ENCODE measurements around the gene KRIT1.
"Not testable (repeated sequence)": the region's sequence is repeated elsewhere in the genome, so short reads cannot be mapped to it uniquely, and the experiment has no call there.

Gene KRIT1

DNA sequence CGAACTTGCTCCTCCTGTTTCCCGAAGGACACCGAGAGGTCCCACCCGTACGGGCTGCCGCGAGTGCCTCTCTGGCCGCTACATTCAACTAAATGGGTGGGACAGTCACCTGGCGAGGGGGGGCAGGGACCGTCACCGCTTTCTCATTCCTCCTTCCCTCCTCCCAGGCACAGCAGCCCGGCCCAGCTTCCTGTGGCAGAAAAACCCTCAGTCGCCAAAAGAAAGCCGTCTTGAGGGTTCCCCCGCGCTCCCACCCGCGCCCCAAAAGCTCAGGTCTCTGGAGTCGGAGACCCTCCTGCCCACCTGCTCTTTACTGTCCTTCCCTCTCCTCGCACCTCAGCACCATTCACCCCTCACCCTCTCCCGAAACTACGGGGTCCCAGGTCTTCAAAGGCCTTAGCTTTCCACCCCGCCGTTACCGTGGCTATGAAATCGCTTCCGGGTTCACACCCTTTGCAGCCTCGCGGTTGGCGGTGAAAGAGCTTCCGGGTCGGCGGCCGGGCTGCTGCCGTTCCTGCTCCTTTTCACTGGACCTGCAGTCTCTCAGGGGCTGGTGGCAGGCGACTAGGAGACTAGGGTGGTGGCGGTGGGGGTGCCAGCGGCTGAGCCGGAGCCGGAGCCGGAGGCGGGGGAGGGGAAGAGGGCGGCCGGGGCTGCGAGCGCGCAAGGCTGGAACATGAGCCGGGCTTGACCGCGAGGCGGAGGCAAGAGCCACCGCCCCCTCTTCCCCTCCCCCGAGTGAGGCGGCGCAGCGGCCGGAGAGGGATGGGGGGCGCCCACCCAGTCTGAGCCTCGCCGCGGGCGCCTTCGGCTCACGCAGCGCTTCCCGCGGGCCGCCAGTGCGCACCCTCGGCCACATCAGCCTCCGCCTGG lies at the start of gene KRIT1, which contains the start of gene ANKIB1:
Gene KRIT1 (minus strand): TSS at position 428 of the 873 bp plus-strand sequence. CDS start 3,779 bp downstream, outside the sequence.
Gene ANKIB1 (plus strand): TSS at position 488 of the 873 bp plus-strand sequence. CDS start 49,005 bp downstream, outside the sequence.
- peak; percentile 92 for DNase-seq

DNA sequence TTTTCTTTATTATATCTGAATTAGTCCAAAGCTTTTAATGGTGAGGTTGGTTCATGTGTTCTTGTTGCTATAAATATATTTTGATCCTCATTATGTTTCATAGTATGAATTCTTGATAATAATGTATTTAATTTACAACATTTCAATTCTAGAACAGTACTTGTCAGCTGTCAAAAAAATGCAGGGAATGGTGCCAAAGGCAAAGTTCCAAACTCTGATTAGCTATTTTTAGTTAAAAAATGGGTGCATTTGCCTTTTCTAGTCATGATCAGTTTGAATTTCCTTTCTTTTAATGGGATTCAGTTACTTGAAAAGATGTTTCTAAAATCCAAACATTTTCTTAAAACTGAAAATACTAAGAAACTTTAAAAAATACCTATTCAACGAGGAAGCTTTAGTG lies 49.7 kb upstream of the KRIT1 start:
- DNase-seq = no peak

GRCh38 chr7:92293896-92294590 lies 48.3 kb upstream of the KRIT1 start:
- no peak for DNase-seq

GRCh38 chr7:92292981-92293380 lies 47.3 kb upstream of the KRIT1 start:
- no peak for DNase-seq

DNA sequence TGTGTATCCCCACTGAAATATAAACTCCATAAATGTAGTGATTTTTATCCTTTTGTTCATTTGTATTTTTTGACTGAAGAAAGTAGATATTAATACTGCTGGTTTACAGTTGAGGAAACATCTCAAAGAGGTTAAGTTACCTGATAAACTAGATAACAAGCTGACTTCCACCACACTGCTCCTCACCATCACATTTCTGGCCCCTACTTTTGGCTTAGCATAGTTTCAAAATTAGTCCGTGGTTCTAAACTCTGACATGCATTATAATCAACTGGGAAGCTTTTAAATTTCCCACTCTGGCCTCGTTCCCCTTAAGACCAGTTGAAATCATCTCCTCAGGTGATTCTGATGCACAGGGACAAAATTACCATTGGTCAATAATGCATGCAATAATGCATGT lies 43.6 kb upstream of the KRIT1 start:
- no peak for DNase-seq

GRCh38 chr7:92282930-92283329 lies 37.2 kb upstream of the KRIT1 start:
- DNase-seq = no peak

DNA sequence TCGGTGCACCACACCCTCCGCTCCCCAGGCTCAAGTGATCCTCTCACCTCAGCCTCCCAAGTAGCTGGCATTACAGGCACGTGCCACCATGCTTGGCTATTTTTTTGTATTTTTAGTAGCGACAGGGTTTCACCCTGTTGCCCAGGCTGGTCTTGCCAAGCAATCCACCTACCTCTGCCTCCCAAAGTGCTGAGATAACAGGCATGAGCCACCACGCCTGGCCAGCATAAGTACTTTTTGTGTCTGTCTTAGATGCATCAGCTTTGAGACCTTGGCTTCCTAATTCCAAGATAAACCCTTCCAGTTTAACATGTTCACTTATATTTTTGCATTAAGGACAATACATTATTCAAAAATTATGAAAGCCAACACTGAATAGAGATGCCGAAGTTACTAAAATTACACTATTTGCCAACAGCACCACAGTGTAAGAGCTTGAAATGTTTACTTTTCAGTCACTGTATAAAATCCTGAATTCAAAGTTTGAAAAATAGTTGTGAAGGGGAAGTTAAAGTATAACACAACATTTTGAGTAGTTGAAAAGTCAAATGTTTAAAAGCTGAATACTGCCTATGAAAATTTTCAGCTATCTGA lies 36.6 kb upstream of the KRIT1 start:
- no peak for DNase-seq

DNA sequence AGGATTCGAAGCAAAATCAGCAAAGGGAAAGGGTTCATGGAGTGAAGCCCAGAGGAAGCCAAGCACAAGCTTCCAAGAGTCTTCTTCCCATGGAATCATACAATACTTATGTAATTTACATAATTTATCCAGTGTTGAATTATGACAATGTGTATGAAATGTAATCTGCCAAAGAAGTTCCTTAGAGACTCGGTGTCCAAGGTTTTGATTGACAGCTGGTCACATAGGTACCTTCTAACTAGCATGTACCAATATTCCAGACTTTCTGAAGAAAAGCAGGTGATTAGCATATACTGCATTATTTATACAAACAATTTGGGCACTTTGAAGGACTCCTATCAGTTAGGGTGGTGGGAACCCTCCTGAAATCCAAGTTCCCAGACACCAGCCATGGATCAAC lies 35.3 kb upstream of the KRIT1 start:
- DNase-seq = no peak

GRCh38 chr7:92279396-92280031 lies 33.8 kb upstream of the KRIT1 start:
- no peak for DNase-seq

DNA sequence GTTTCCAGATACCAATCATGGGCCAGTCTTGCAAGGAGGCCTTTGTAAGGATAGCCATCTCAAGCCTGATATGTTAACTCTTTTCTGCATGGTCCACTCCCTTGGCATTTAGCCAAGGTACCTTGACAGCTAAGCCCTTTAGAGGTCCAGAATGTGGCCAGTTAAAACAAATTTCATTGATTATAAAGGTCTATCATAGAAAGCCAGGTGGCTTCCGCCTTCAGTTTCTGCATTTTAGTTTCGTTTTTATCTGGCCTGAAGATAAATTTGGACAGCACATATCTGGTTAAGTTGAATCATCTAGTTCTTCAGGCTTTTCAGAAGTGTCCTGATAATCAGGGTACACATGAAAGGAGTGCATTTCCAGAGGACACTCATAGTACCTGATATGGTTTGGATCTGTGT lies 30.7 kb upstream of the KRIT1 start:
- no peak for DNase-seq

GRCh38 chr7:92275327-92275726 lies 29.6 kb upstream of the KRIT1 start:
- no peak for DNase-seq

DNA sequence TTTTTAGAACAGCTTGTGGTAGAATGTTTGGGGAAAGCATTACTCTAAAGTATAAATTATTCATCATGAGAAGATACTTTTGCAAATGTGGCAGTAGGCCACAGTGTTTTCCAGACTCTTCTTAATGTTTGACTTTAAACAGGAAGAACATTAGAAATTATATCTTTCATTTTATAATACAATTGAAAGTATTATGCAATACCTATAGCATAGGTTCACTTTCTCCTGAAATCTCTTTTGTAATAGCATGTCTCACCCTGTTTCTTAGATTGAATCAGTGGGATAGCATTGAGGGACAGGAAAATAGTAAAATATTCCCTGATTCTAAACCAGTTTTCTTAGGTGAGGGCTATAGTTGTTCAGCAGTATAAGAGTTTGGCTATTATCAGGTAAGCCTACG lies 23.2 kb upstream of the KRIT1 start:
- no peak for DNase-seq

- DNase-seq = no peak
Measured at GRCh38 chr7:92266415-92267241, 20.9 kb upstream of the KRIT1 start.

DNA sequence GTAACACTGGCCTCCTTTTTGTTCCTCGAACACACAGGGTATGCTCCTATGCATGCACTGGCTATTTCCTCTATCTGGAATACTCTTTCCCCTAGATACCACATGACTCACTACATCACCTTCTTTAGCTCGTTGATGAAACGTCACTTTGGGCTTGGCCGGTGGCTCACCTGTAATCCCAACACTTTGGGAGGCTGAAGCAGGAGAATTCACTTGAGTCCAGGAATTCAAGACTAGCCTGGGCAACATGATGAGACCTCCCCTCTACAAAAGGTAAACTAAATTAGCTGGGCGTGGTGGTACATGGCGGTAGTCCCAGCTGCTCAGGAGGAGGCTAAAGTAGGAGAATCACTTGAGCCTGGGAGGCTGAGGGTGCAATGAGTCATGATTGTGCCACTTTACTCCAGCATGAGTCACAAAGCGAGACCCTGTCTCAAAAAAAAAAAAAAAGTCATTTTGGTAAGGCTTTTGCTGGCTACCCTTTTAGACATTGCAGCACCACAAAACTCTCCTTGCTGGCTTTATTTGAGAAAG lies 14.6 kb upstream of the KRIT1 start:
- DNase-seq = no peak

DNA sequence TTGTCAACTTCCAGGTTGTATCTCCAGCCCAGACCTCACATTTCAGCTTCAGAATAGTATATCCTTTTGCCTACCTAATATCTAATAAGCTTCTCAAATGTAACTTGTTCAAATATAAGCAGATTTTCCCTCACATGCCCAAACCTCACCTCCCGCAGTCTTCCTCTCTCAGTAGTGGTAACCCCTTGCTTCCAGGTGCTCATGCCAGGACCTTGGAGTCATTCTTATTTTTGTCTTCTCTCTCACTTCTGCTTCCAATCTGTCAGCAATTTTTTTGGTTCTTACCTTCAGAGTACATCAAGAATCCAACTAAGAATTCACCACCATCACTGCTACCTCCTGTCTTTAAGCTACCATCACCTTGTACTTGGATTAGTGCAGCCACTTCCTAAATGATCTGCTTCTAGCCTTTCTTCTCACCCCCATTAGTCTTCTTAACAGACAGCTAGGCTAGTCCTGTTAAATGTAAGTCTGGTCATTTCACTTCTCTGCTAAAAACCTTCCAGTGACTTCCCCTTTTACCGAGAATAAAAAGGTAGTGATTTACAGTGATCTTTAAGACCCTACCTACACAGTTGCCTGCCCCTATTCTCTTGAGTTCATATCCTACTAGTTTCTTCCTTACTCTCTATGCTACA lies 14.0 kb upstream of the KRIT1 start:
- no peak for DNase-seq

- DNase-seq = no peak
Measured at GRCh38 chr7:92259062-92259461, 13.3 kb upstream of the KRIT1 start.

GRCh38 chr7:92255308-92255707 lies 9.6 kb upstream of the KRIT1 start:
- DNase-seq = no peak

DNA sequence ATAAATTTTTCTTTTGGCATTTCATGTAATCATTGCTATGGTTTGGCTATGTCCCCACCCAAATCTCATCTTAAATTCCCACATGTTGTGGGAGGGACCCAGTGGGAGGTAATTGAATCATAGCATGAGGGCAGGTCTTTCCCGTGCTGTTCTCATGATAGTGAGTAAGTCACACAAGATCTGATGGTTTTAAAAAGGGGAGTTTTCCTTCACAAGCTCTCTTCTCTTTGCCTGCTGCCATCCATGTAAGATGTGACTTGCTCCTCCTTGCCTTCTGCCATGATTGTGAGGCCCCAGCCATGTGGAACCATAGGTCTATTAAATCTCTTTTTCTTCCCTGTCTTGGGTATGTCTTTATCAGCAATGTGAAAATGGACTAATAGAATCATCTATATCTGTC lies 9.1 kb upstream of the KRIT1 start:
- not testable (repeated sequence) for DNase-seq

DNA sequence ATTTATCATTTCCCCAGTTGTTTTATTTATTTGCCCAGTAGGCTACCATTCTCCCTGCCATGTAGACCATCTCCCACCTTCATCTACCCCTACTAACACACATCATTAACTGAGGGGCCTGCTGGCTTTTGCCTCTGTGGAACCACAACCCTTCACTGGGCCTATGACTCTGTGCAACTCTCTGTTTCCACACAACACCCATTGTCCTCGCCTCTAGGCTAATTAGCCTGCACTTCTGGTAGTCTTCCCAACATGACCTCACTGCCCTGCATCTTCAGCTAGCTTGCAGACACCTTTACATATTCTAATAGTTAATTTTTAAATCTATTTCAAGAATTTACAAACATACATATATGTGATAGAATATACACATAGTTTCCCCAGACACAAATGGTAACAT lies 7.5 kb upstream of the KRIT1 start:
- no peak for DNase-seq

- DNase-seq = no peak
Measured at GRCh38 chr7:92251181-92251580, 5.5 kb upstream of the KRIT1 start.

- DNase-seq = no peak
Measured at GRCh38 chr7:92250603-92251002, 4.9 kb upstream of the KRIT1 start.
